ENCODE data around the gene APOBEC4.
"Not testable (repeated sequence)": the region's sequence is repeated elsewhere in the genome, so short reads cannot be mapped to it uniquely, and the experiment has no call there.

Gene APOBEC4, protein sequence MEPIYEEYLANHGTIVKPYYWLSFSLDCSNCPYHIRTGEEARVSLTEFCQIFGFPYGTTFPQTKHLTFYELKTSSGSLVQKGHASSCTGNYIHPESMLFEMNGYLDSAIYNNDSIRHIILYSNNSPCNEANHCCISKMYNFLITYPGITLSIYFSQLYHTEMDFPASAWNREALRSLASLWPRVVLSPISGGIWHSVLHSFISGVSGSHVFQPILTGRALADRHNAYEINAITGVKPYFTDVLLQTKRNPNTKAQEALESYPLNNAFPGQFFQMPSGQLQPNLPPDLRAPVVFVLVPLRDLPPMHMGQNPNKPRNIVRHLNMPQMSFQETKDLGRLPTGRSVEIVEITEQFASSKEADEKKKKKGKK

DNA sequence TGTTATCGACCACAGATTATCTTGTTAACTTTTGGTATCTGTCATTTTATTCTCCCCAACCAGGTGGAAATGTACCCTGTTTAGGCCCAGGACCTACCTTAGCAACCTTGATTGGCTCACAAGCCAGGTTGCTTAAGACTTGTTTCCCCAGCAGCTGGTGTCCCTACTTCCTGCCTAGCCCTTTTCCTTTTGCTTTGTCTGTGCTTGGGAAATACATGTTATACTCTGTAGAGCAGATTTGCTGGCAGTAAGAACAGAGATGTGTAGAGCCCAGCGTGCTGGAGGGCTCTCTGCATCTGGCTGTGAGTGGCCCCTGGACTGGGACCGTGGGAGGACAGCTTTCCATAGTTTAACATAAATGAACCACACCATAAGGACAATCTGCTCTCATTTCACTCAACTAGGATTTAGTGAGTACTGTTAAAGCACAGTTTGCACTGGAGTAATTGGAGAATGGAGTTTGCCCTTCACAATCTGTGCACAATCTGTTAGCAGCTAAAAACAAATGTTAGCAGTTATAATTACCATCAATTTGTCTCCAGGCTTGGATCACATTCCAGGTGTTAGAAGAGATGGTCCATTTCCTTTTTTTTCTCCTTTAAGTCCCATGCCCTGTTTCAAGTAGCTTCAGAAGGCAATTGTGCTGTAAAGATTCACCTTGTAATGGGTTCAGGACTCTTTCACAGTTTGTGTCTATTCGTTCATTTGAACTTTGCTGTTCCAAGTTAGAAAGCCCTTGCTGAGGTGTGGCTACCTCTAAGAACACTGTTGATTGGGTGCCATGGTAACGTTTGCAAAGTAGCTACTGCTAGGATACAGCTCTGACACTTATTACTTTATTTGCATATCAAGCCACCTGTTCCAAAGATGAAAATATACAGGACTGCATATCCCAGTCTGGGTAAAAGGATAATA, at the start of gene APOBEC4:
TSS of gene APOBEC4 (minus strand) at position 770 of the 915 bp plus-strand sequence. CDS start 4,535 bp downstream, outside the sequence.
- no peak for DNase-seq (ENCODE audit: low spot score)

DNA sequence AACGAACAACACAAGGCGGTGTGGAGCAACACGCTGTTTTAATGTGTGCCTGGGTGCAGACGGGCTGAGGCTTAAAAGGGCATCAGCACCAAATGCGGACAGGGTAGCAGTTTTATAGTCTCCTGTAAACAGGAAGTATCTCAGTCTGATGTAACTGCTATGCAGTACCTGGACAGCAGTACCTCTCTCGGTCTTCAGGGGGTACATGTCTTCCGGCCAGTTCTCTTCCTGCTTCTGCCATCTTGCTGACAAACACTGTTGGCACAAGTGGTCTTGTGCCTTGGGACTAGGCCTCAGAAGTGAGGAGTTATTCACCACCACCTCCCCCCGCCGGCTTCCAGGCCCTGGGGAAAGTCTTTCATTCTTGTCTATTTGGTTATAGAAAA, 49.7 kb upstream of the APOBEC4 start:
- DNase-seq (ENCODE audit: low spot score), result no peak

GRCh38 chr1:183702087-183702812, 49.1 kb upstream of the APOBEC4 start:
- DNase-seq (ENCODE audit: low spot score), result no peak

GRCh38 chr1:183699616-183700160, 46.6 kb upstream of the APOBEC4 start:
- DNase-seq (ENCODE audit: low spot score), result peak; percentile 45

GRCh38 chr1:183697814-183698590, 44.9 kb upstream of the APOBEC4 start:
- no peak for DNase-seq (ENCODE audit: low spot score)

DNA sequence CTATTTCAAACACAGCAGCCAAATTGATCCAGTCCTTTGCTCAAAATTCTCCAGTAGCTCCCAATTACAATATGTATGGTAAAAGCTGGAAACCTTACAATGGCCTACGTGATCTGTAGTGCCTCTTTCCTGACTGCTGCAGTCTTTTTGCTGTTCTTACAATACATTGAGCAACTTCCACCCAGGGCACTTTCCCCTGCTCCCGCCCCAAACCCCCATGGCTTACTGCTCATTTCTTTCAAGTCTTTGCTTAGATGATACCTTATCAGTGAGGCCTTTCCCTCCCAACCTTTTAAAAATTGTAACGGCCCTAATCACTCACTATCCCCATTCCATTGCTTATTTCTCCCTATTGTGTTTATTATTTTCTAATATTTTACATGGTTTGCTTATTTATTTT, 43.9 kb upstream of the APOBEC4 start:
- DNase-seq (ENCODE audit: low spot score), result no peak

DNA sequence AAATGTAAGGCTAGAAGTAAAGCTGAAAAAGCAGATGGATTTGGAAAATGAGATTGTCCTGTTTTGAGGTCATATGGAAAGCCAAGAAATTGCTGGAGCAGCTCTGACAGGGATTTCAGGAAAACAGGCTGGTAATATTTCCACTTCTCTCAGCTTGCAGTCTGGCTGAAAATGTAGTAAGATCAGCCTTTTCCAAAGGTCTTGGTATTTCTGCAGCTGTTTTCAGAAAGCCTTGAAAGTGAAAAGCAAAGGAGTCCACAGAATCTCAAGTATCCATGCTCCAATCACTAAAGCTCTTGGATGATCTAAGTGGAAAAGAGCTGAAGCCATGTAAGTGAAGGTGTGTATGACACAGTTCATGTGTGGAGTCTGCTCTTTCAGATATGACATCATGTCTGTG, 41.6 kb upstream of the APOBEC4 start:
- DNase-seq (ENCODE audit: low spot score), result no peak

DNA sequence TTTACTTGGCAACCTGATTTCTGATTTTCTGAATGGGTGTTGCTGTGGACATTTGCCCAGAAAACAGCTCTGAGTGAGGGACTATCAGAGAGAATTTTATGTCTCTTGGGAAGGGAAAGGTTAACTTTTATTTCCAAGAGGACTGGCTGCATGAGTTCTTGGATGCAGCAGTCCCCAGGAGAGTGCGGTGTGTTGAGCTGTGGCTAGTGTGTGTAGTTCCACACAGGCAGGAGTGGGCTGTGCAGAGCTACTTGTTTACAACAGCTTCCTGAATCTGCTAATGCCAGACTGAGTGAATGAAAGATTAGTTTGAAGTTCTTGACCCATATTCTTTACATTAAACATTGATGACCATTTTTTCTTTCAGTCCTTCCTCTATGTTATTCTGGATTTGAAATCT, 41.0 kb upstream of the APOBEC4 start:
- DNase-seq (ENCODE audit: low spot score), result no peak

- DNase-seq (ENCODE audit: low spot score), result no peak
Measured at GRCh38 chr1:183693521-183693920, 40.4 kb upstream of the APOBEC4 start.

- DNase-seq (ENCODE audit: low spot score), result no peak
Measured at GRCh38 chr1:183689762-183690204, 36.7 kb upstream of the APOBEC4 start.

- no peak for DNase-seq (ENCODE audit: low spot score)
Measured at GRCh38 chr1:183688341-183689060, 35.4 kb upstream of the APOBEC4 start.

GRCh38 chr1:183687546-183688304, 34.6 kb upstream of the APOBEC4 start:
- DNase-seq (ENCODE audit: low spot score), result no peak

DNA sequence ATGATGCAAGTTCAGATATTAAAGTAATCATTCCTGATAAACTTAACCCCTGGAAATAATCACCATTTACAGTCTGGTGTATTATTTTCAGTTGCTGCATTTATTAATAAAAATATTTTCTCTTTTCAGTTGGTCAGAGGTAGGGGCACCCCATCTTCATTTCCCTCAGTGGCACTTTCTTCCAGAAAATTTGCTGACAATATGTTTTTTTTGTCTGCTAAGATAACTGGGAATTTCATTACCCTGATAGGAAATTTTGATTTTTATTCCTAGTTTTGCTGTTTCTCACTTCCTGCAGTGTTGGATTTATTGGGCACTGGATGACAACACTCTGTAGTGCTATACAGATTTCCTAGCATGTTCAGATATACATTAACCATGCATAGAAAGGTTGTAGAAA, 33.1 kb upstream of the APOBEC4 start:
- no peak for DNase-seq (ENCODE audit: low spot score)

DNA sequence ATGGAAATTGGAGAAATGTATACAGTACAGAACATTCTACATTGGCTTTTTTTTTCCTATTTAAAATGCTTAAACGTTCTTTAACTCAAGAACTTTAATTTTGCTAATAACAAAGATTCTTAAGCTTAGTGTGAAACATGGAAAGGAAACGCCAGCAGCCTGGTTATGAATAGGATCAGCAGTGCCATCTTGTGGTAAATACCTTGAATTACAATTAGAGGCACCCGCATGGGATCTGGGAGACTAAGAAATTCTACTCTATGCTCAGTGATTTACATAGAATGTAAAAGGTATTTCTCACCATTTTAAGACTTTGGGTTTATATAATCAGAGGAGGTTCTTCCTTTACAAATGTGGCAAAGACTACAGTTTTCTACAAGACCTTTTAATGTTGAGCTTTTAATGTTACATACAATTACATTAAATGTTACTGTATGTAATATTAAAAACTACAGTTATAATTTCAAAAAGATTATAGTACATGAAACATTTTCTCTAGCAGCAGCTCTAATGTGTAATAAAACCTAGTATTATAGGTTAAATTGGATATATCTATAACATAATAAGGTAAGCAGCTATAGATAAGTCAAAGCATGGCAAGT, 32.1 kb upstream of the APOBEC4 start:
- peak; percentile 23 for DNase-seq (ENCODE audit: low spot score)

DNA sequence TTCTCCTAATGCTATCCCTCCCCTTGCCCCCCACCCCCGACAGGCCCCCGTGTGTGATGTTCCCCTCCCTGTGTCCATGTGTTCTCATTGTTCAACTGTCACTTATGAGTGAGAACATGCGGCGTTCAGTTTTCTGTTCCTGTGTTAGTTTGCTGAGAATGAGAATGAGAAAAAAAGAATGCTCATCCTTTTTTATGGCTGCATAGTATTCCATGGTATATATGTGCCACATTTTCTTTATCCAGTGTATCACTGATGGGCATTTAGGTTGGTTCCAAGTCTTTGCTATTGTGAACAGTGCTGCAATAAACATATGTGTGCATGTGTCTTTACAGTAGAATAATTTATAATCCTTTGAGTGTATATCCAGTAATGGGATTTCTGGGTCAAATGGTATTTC, 26.2 kb upstream of the APOBEC4 start:
- not testable (repeated sequence) for DNase-seq (ENCODE audit: low spot score)

- no peak for DNase-seq (ENCODE audit: low spot score)
Measured at GRCh38 chr1:183678819-183679218, 25.7 kb upstream of the APOBEC4 start.

DNA sequence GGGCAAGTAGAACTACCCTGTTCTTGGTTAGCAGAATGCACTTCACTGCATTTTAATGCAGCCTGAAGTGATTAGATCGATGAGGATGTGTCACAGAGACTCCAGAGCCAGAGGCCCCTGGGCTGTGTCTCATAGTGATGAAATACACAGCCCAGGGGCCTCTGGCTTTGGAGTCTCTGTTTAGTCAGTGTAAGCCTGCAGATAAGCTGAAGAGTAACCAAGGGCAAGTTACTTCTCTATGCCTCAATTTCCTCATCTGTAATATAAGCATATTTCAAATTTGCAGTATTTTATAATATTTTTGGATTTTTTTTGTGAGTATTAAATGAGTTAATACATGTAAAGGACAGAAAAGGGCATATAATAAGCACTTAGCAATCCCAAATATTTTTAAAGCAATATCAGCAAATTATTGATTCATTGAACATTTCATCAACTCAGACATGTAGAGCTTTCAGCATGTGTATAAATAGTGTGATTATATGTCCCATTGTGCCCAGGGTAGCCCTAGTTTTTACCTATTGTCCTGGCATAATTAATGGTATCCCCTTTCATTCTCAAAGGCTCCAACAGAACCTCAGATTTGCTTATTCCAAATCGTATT, 23.6 kb upstream of the APOBEC4 start:
- peak; percentile 37 for DNase-seq (ENCODE audit: low spot score)

- DNase-seq (ENCODE audit: low spot score), result no peak
Measured at GRCh38 chr1:183675883-183676585, 22.9 kb upstream of the APOBEC4 start.
